ENCODE measurements around the gene MALT1.

DNA sequence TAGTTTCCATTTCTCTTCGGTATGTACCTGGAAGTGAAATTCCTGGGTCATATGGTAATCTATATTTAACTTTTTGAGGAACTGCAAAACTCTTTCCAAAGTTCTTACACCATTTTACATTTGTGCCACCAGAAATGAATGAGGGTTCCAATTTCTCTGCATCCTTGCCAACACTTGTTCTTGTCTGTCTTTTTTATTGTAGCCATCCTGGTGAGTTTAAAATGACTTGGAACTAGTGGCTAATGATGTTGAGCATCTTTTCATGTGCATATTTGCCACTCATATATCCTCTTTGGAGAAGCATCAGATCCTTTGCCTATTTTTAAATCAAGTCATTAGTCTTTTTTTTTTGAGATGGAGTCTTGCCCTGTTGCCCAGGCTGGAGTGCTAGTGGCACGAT lies 59.4 kb downstream of the MALT1 start:
- no peak for TF ChIP-seq TAF1 (IDR thresholded peaks at IDR 0.05; ENCODE audit: low read depth, low read length)
- no peak for TF ChIP-seq POLR2A (IDR thresholded peaks at IDR 0.05; ENCODE audit: low read depth, low read length)
